GM18526 (cell line): ENCODE data around the gene MT3.

Experiments
- POLR2A ChIP-seq: IDR thresholded peaks from 3 replicates; pipeline ENCODE4 v1.6.1; 2011; ENCODE audit not compliant: insufficient read length; ENCODE audit errors: extremely low read depth

Gene MT3

GRCh38 chr16:56569971-56570370 lies 19.4 kb upstream of the MT3 start:
- no peak for TF ChIP-seq POLR2A

GRCh38 chr16:56571525-56571924 lies 17.8 kb upstream of the MT3 start:
- TF ChIP-seq POLR2A: no peak

GRCh38 chr16:56574625-56575024 lies 14.7 kb upstream of the MT3 start:
- TF ChIP-seq POLR2A: no peak

- no peak for TF ChIP-seq POLR2A
Measured at GRCh38 chr16:56576585-56577299, 12.6 kb upstream of the MT3 start.

- TF ChIP-seq POLR2A: no peak
Measured at GRCh38 chr16:56577300-56577625, 12.1 kb upstream of the MT3 start.

- no peak for TF ChIP-seq POLR2A
Measured at GRCh38 chr16:56580391-56581048, 8.8 kb upstream of the MT3 start.

GRCh38 chr16:56583351-56584168 lies 5.8 kb upstream of the MT3 start:
- no peak for TF ChIP-seq POLR2A

GRCh38 chr16:56584276-56584675 lies 5.1 kb upstream of the MT3 start:
- TF ChIP-seq POLR2A: no peak

GRCh38 chr16:56588781-56589140 lies 567 bp upstream of the MT3 start:
- TF ChIP-seq POLR2A: no peak

- TF ChIP-seq POLR2A: no peak
Measured at GRCh38 chr16:56591377-56592060, 2.2 kb downstream of the MT3 start.

GRCh38 chr16:56593573-56594291 lies 4.4 kb downstream of the MT3 start:
- no peak for TF ChIP-seq POLR2A

GRCh38 chr16:56594292-56594619 lies 4.9 kb downstream of the MT3 start:
- TF ChIP-seq POLR2A: no peak

- TF ChIP-seq POLR2A: no peak
Measured at GRCh38 chr16:56600398-56600999, 11.2 kb downstream of the MT3 start.

- TF ChIP-seq POLR2A: no peak
Measured at GRCh38 chr16:56601325-56601724, 12.0 kb downstream of the MT3 start.

GRCh38 chr16:56603589-56603988 lies 14.3 kb downstream of the MT3 start:
- no peak for TF ChIP-seq POLR2A
